A549 treated with ZK216348 at 1 μM for 4 hours (cell line): ENCODE data around the gene E2F6. TPM values are rescaled to one million over a fixed set of nuclear protein-coding genes. Genes with fewer than 3 reads are reported as not detected.

Experiments
- total RNA-seq: library from RNA; stranded (reverse); fragments of 200-300 nt; extraction: Qiagen RNA extraction; gene quantifications from 5 replicates; pipeline ENCODE4 v1.2.3, GENCODE V29; 2022; ENCODE audit warnings: low read depth

E2F6 gene, protein sequence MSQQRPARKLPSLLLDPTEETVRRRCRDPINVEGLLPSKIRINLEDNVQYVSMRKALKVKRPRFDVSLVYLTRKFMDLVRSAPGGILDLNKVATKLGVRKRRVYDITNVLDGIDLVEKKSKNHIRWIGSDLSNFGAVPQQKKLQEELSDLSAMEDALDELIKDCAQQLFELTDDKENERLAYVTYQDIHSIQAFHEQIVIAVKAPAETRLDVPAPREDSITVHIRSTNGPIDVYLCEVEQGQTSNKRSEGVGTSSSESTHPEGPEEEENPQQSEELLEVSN
- total RNA-seq: 23.3 to 28.4 TPM (median 25.0 TPM) in 5 replicates

DNA sequence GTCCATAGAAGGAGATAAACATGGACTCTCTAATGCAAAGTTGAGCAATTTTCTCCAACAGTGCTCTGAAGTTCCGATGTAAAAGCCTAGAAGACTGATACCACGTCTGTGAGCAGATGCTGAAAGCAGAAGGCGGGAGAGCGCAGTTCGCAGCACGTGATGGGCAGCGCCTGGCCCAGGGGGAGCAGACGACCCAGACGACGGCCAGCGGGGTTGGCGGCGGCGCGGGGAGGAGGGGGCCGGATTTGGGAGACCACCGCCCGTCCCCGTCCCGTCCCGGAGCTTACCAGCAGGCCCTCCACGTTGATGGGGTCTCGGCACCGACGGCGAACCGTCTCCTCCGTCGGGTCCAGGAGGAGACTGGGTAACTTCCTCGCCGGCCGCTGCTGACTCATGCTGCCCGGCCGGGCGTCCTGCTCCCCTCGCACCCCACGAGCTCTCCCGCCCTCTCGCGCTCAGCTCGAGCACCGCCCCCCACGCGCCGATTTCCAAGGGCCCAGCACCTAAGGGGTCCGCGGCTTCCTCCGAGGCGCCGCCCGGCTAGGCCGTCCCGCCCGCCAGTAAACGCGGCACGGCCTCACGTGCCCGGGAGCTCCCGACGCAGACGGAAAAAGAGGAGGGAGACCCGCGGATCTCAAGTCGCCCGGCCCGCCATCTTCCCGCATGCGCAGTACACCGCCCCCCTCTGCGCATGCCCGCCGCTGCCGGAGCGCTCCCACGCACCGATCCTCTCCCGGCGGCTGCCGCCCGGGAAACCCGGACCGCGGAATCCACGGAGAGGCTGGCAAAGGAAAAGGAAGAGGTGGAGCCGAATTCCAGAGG, at the start of gene E2F6:
Gene E2F6 (minus strand): TSS at position 677 of the 822 bp plus-strand sequence. CDS start 282 bp downstream, at position 395.

Other genes with a start within 250 kb of the E2F6 start
- gene ROCK2, start 121.5 kb downstream of the E2F6 start, total RNA-seq: 17.9 to 33.3 TPM (median 27.6 TPM) in 5 replicates
- 2.2 to 3.7 TPM (median 2.7 TPM) in 5 replicates for gene GREB1, start 67.9 kb upstream of the E2F6 start, total RNA-seq
- not detected in 5 replicates for gene NTSR2, start 204.0 kb upstream of the E2F6 start, total RNA-seq